Cardiac septum (tissue), 1 donor: ENCODE measurements around the gene GSTO1. TPM values are rescaled to one million over a fixed set of nuclear protein-coding genes. Genes with fewer than 3 reads are reported as not detected.
A peak's percentile ranks its signal among the peaks of the same experiment; 100 is the strongest.

ENCODE experiments used
- DNase-seq: peaks from one replicate; pipeline ENCODE4 v3.0.0-alpha.2; 2020; ENCODE audit warnings: low spot score
- intact Hi-C: fragments of 100-400 bp; cut with DNase I; formaldehyde crosslinking; loops from one replicate; pipeline ENCODE4 v1.14.0; 2022
- total RNA-seq: library from RNA; stranded (reverse); fragmentation: NEBNext Ultra II Directional; extraction: Animal tissue kit (Norgen Biotek cat#: 25700); gene quantifications from one replicate; pipeline ENCODE4 v1.2.1, GENCODE V29; 2021
- donor health status: DM: no; HTN: no; CAD: no.

Gene GSTO1
- total RNA-seq, 1 donor from 2014 or later = 209 TPM

- intact Hi-C loops = no loop called here
- peak; percentile 72 for DNase-seq
Observed at GRCh38 chr10:104297697-104298660, 43.3 kb downstream of the GSTO1 start.

- intact Hi-C loops = no loop called here
Observed at GRCh38 chr10:104299031-104299904, 44.6 kb downstream of the GSTO1 start.

GRCh38 chr10:104300002-104300735 is 45.5 kb downstream of the GSTO1 start:
- peak; percentile 81 for DNase-seq
- intact Hi-C loops = loop anchor here (2.0 kb wide), 1 partner anchor 39 kb away; the partner anchor contains the start of gene ITPRIP

More at GRCh38 chr10:104299031-104299904, 44.6 kb downstream of the GSTO1 start:
- peak; percentile 73 for DNase-seq

- intact Hi-C loops = loop anchor here (2.0 kb wide), 1 partner anchor 38 kb away; the partner anchor contains the start of gene ITPRIP
- peak; percentile 87 for DNase-seq
Observed at GRCh38 chr10:104300736-104301292, 46.1 kb downstream of the GSTO1 start.

- peak; percentile 70 for DNase-seq
- intact Hi-C loops = loop anchor here (2.0 kb wide), 1 partner anchor 37 kb away; the partner anchor contains the start of gene ITPRIP
Observed at GRCh38 chr10:104301907-104302690, 47.4 kb downstream of the GSTO1 start.

GRCh38 chr10:104303594-104304355 is 49.1 kb downstream of the GSTO1 start:
- peak; percentile 47 for DNase-seq
- intact Hi-C loops = loop anchor here (2.0 kb wide), 1 partner anchor 47 kb away; no protein-coding TSS in a partner anchor

GRCh38 chr10:104304356-104304745 is 49.7 kb downstream of the GSTO1 start:
- peak; percentile 1 for DNase-seq
- intact Hi-C loops = loop anchor here (2.0 kb wide), 1 partner anchor 46 kb away; no protein-coding TSS in a partner anchor

GRCh38 chr10:104304927-104305326 is 50.2 kb downstream of the GSTO1 start:
- intact Hi-C loops = loop anchor here (2.0 kb wide), 1 partner anchor 46 kb away; no protein-coding TSS in a partner anchor
- DNase-seq = peak; percentile 33

- intact Hi-C loops = no loop called here
Observed at GRCh38 chr10:104306897-104307296, 52.2 kb downstream of the GSTO1 start.

GRCh38 chr10:104307576-104308438 is 53.1 kb downstream of the GSTO1 start:
- peak; percentile 54 for DNase-seq

More at GRCh38 chr10:104306897-104307296, 52.2 kb downstream of the GSTO1 start:
- DNase-seq = peak; percentile 12

GRCh38 chr10:104308439-104308903 is 53.8 kb downstream of the GSTO1 start:
- no peak for DNase-seq
- intact Hi-C loops = no loop called here

More at GRCh38 chr10:104307576-104308438, 53.1 kb downstream of the GSTO1 start:
- intact Hi-C loops = no loop called here

GRCh38 chr10:104309980-104310978 is 55.6 kb downstream of the GSTO1 start:
- intact Hi-C loops = no loop called here
- peak; percentile 89 for DNase-seq

GRCh38 chr10:104311184-104311720 is 56.6 kb downstream of the GSTO1 start:
- peak; percentile 75 for DNase-seq

More at GRCh38 chr10:104311184-104311720, 56.6 kb downstream of the GSTO1 start:
- intact Hi-C loops = no loop called here
